ENCODE results near the gene HLCS. TPM values are rescaled to one million over a fixed set of nuclear protein-coding genes. Genes with fewer than 3 reads are reported as not detected.
A peak's percentile ranks its signal among the peaks of the same experiment; 100 is the strongest.
"Not testable (repeated sequence)": the region's sequence is repeated elsewhere in the genome, so short reads cannot be mapped to it uniquely, and the experiment has no call there.

The HLCS gene
- total RNA-seq, 1 donor from 2014 or later, result 15.5 TPM

DNA sequence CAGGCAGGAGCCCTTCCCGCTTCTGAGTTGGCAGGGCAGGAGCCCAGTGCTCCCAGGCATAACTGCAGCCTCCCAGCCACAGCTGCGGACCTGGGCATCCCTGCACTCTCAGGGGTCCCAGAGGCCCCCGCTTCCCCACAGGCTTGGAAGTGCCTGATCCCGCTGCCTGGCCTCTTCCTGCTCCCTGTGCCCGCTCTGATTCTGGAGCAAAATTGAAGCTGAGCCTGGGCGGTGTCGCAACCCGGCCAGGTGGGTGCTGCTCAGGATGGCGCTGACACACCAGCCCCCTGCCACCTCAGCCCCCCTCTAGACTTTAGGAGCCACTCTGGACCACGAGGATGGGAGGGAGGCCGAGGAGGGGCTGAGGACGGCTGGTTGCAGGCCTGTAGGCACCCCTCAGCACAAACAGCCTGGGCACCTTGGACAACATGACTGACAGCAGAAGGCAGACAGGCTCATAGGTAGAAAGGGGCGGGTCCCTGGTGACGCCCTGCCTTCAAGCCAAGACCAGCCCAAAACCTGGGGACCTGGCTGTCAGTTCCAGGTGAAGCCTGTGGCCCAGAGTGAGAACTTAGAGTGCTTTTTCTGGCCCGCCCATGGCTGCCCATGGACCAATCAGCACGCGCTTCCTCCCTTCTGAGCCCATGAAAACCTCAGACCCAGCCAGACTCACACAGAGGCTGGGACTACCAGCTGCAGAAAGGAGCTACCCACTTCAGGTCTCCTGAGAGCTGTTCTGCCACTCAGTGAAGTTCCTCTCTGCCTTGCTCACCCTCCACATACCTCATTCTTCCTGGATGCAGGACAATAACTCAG lies 7.2 kb downstream of the HLCS start:
- no peak for DNase-seq (ENCODE audit: low spot score)

DNA sequence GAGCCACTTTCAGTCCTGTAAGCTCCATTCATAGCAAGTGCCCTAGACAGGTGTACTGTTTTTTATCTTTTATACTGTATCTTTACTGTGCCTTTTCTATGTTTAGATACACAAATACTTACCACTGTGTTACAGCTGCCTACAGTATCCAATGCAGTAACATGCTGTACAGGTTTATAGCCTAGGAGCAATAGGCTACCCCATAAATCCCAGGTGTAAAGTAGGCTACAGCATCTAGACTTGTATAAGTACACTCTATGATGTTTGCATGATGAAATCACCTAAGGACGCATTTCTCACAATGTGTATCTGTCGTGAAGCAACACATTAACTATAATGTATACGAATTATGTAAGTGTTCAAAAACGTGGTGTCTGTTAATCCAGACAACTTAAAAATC lies 10.7 kb downstream of the HLCS start:
- DNase-seq (ENCODE audit: low spot score), result no peak

DNA sequence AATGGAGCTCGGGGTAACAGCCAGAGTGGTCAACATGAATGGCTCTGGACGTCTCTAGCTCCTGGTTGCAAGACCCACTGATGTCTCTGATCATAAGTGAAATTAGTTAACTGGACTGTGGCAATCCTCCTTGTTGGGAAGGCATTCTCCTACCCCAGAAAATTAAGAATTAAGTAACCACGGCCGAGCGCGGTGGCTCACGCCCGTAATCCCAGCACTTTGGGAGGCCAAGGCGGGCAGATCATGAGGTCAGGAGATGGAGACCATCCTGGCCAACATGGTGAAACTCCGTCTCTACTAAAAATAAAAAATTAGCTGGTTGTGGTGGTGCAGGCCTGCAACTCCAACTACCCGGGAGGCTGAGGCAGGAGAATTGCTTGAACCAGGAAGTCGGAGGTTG lies 14.1 kb downstream of the HLCS start:
- not testable (repeated sequence) for DNase-seq (ENCODE audit: low spot score)

DNA sequence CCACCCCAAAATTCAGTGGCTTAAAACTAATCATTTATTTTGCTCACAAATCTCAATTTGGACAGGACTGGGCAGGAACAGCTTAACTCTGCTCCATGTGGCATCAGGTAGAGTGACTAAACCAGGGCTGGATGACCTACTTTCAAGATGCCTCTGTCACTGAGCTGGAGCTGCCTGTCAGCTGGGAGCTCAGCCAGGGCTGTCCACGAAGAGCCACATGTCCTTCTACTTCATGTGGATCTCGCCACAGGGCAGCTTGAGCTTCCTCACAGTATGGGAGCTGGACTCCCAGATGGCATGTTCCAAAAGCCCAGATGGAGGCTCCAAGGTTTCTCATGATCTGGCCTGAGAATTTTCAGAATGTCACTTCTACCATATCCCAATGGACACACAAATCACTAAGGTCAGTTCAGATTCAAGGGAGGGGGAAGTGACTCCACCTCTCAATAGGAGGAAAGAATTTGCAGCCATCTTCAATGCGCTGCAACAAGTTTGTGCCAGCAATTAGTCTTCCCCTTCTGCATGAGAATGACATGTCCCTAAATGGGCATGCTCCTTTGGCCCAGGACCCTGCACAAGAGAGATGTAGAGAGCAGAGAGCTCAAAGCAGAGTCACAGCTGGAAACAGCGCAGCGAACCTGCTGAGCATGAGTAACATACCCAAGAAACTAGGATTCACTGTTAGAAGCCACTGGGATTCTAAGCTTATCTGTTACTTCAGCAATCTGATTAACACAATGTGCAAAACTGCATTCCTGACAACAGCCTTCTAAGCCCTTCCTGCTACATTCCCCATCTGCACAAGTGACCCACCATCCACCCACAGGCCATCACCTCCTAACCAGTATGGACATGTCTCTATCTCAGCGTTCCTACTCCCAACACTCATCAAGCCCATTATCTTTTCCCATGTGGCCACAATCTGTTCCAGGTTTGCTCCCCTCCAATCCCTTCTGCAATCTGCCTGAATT lies 17.0 kb downstream of the HLCS start:
- no peak for DNase-seq (ENCODE audit: low spot score)

DNA sequence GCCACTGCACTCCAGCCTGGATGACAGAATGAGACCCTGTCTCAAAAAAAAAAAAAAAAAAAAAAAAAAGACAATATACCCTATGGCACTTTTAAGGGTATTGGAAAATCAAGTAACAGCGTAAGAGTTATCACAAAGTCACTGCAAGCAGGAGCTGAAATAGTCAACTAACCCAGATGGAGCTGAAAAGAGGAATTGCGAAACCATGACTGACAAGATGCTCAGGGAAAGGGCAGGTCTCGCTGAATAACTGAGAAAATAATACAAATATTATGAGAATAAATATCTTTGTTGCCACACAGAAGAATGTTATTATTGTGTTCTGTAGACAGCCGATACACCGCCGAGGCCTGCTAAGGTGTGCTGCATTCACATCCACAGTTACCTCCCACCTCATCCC lies 17.8 kb downstream of the HLCS start:
- no peak for DNase-seq (ENCODE audit: low spot score)

- DNase-seq (ENCODE audit: low spot score), result no peak
Measured at GRCh38 chr21:36946949-36947356, 19.5 kb downstream of the HLCS start.

GRCh38 chr21:36945496-36946138 lies 20.9 kb downstream of the HLCS start:
- DNase-seq (ENCODE audit: low spot score), result no peak

GRCh38 chr21:36936361-36937135 lies 29.9 kb downstream of the HLCS start:
- no peak for DNase-seq (ENCODE audit: low spot score)

DNA sequence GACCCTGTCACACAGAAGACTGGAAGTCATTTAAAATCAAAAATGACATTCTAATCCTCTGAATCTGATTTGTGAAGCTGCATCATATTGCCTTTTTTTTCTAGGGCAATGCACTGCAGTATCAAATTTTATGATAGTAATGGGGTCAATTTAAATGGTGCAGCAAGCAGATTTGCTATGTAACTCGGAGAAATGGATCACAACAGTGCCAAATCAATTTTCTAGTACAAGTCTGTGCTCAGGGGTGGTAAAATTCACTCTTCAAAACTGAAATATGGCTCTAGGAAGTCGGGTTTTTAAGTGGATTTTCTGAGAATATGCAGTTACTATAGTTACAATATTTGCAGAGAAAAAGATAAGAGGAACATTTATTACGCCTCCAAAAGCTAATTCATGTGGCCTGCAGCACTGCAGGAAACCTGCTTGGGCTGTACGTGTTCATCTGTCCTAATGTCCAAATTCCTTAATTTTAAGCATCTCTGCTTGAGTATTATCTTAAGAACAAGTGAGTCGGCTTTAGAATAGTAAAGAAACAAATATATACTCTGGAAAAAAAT lies 31.5 kb downstream of the HLCS start:
- no peak for DNase-seq (ENCODE audit: low spot score)

DNA sequence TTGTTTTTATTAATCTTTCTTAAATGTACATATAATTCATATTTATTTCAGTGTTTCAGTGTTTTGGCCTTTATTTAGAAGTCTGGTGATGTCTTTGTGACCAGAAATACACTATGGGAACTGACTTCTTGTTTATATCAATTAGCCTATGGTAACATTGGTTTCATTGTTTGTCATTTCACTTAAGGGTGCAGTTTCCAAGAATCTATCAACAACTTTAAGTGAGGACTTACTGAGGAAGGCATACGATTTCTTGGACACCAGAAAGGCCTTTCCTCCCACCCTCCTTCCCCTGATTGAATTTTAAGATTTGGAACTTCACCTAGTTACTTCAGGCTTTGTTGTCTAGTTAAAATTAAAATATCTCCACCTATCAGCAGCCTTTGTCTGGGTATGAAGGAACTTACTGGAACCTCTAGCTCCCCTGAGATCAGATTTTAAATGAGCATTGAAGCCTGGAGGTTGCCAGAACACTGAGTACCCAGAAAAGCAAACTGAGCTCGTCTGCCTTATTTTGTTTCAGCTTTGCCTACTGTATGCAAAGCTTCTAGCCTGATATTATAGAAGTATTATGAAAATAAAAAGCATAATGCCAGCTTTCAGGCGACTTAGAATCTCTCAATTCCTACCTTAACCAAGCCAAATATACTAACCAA lies 34.2 kb downstream of the HLCS start:
- DNase-seq (ENCODE audit: low spot score), result no peak

DNA sequence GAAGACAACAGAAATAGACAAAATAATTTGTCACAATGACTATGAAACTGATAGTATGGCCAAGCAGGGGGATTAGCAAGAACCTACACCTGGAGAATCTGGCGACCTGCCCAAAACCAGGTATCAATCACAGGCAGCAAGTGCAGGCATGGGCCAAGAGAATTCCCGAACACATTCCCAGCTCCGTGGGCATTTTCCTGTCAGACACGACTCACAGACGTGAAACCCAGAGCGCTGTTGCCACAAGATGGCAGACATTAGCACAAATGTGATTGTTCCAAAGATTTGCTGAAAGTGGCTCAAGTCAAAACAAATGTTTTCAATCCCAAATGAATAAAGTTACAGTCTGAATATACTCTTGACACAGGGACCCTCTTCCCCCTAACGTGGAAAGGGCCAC lies 36.8 kb downstream of the HLCS start:
- no peak for DNase-seq (ENCODE audit: low spot score)

DNA sequence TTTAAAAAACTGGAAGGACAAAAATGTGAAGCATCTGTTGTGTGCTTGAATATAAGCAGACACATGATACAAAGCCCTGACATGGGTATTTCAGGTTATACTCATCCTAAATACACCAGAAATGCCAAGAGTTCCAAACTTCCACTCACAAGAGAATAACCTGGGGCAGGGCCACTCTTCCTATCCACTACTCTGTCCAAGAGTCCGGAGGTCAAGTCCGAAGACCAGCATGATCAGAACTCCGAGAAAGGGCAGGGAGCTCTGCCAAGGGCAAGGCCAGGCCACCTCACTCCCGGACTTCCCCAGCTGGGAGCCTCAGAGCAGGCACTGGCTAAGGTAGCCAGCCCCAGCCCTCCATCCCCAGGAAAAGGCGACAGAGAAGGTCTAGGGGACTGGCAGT lies 37.5 kb downstream of the HLCS start:
- DNase-seq (ENCODE audit: low spot score), result no peak

GRCh38 chr21:36927719-36928117 lies 38.8 kb downstream of the HLCS start:
- DNase-seq (ENCODE audit: low spot score), result peak; percentile 82

DNA sequence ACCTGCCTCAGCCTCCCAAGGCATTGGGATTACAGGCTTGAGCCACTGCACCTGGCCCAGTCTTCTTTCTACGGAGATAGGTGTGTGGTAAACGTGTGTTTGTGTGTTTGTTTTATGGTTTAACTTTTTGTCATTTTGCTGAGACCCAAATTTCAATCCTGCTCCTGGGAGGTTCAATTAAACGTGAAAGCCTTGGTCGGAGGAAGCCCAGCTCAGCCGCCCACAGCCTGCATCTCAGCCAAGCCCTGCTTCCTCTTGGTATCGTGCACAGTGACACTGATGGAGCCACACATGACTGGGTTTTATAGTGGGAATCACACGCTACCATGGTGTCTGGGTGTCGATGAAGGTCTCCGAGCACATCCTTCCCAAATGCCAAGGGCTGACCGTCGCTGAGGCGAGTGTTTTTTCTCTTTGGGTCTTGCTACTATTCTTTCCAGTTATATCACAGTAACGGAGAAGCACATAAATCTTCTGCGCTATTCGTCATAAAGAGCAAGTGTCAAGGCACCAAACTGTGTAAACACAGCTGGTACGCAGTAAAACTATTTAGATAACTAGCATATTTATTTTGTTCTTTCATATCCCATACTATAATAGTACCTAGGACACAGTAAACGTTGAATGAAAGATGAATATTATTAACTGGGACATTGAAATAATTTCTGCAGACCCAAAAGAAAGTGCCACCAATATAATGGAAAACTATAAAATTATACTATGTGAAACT lies 39.3 kb downstream of the HLCS start:
- no peak for DNase-seq (ENCODE audit: low spot score)

- no peak for DNase-seq (ENCODE audit: low spot score)
Measured at GRCh38 chr21:36923270-36923669, 43.2 kb downstream of the HLCS start.

DNA sequence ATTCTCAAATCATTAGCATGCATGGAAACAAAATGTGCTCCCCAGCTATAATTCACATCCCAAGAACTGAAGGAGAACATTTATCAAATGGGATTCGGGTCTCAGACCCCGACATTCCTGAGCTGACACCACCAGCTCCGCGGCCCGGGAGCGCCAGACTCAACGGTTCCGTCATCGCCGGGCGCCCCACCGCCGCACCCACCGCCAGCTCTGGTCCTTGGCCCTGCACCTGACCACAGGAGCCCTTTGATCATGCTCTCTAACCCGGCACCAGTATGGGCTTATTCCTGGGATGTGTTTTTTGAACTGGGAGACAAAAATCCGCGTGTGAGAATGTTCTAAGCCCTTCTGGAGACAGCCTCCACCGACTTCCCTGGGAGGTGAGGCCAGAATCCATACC lies 43.6 kb downstream of the HLCS start:
- DNase-seq (ENCODE audit: low spot score), result no peak

- DNase-seq (ENCODE audit: low spot score), result peak; percentile 34
Measured at GRCh38 chr21:36918291-36918690, 48.2 kb downstream of the HLCS start.

- peak; percentile 24 for DNase-seq (ENCODE audit: low spot score)
Measured at GRCh38 chr21:36917471-36918158, 48.9 kb downstream of the HLCS start.

- no peak for DNase-seq (ENCODE audit: low spot score)
Measured at GRCh38 chr21:36916718-36917117, 49.8 kb downstream of the HLCS start.
